K562 (cell line): ENCODE data around the gene CD300E. TPM values are rescaled to one million over a fixed set of nuclear protein-coding genes. Genes with fewer than 3 reads are reported as not detected.

Experiments used
- ATAC-seq: fragments of 200-7000 bp; cut with Tn5 transposase; 3 replicates; pipeline ENCODE4 v1.9.1; 2020; ENCODE audit warnings: moderate library complexity
- BruUV-seq: library from RNA; stranded (reverse); fragments of 400-500 nt; replicated peaks from 2 replicates; lab custom pipeline; 2021; lab: Mats Ljungman, UMichigan
- CTCF ChIA-PET: fragments of 300-600 bp; formaldehyde crosslinking; extraction: SDS; loops from one replicate; lab custom pipeline; 2021; ENCODE audit warnings: low intra/inter-chr PET ratio; lab: Yijun Ruan, JAX
- POLR2A ChIA-PET: fragments of 300-600, 350-650 bp; sonication (Branson Sonifier 250); formaldehyde crosslinking; extraction: SDS; loops from one replicate; lab custom pipeline; 2021; ENCODE audit warnings: antibody characterized with exemption, inconsistent platforms; lab: Yijun Ruan, JAX
- DNase-seq, 4 experiments: peaks; one replicate each; pipeline versions ENCODE4 v3.0.0 to v3.0.0-alpha.2; 2011 to 2018; ENCODE audit warnings: low spot score in 3 of 4, mixed read lengths in 3 of 4; ENCODE audit errors: extremely low read depth in 1 of 4
- FAIRE-seq: peaks from 2 replicates; lab custom pipeline; 2011; peaks lifted over from hg19 to GRCh38; lab: Jason Lieb, UNC
- H2AFZ ChIP-seq: 2 replicates; pipeline ENCODE4 v1.6.0; 2011; ENCODE audit warnings: low read depth, low read length, control low read depth, inconsistent platforms
- H3K27ac ChIP-seq: fragments of 200-600 bp; 3 replicates; pipeline ENCODE4 v1.8.0; 2011; ENCODE audit warnings: low read depth, mild to moderate bottlenecking, control low read depth, inconsistent platforms, low read length, moderate library complexity, mixed read lengths; ENCODE audit errors: extremely low read depth
- H3K27me3 ChIP-seq, 2 experiments: fragments of 300-600 bp in 1 of 2; 2 replicates in 1 of 2; 3 replicates in 1 of 2; pipeline versions ENCODE4 v1.6.0 to v1.8.0; 2011; ENCODE audit warnings: inconsistent platforms in 2 of 2, low read length in 2 of 2, mild to moderate bottlenecking in 1 of 2, mixed read lengths in 1 of 2, moderate library complexity in 1 of 2; ENCODE audit not compliant: control insufficient read depth in 2 of 2, insufficient read depth in 2 of 2
- H3K36me3 ChIP-seq: fragments of 300-600 bp; 3 replicates; pipeline ENCODE4 v1.8.0; 2011; ENCODE audit warnings: mild to moderate bottlenecking, low read length, inconsistent platforms; ENCODE audit not compliant: control insufficient read depth, insufficient read depth
- H3K4me1 ChIP-seq, 2 experiments: fragments of 200-600 bp in 1 of 2; replicated peaks in 1 of 2; 2 replicates in 1 of 2; 3 replicates in 1 of 2; pipeline versions ENCODE4 v1.5.1 to v1.8.0; 2011; ENCODE audit warnings: inconsistent platforms in 2 of 2, low read length in 2 of 2, mild to moderate bottlenecking in 1 of 2, mixed read lengths in 1 of 2, moderate library complexity in 1 of 2; ENCODE audit not compliant: control insufficient read depth in 2 of 2, insufficient read depth in 2 of 2
- H3K4me2 ChIP-seq: 2 replicates; pipeline ENCODE4 v1.6.1; 2011; ENCODE audit warnings: low read length, control low read depth, inconsistent platforms, mixed read lengths; ENCODE audit not compliant: insufficient read depth
- H3K4me3 ChIP-seq: fragments of 200-600 bp; sonication (generic), shearing (Covaris generic); 2 replicates; pipeline ENCODE4 v1.5.1; 2016; ENCODE audit warnings: control low read depth, inconsistent platforms
- H3K79me2 ChIP-seq: fragments of 200-600 bp; 3 replicates; pipeline ENCODE4 v1.8.0; 2011; ENCODE audit warnings: low read length, inconsistent platforms; ENCODE audit not compliant: control insufficient read depth, insufficient read depth
- H3K9ac ChIP-seq, 2 experiments: 2 replicates each; pipeline versions ENCODE4 v1.6.0 to v1.6.1; 2011; ENCODE audit warnings: low read depth in 2 of 2, low read length in 2 of 2, control low read depth in 1 of 2, inconsistent platforms in 1 of 2, mild to moderate bottlenecking in 1 of 2, mixed read lengths in 1 of 2; ENCODE audit not compliant: insufficient read depth in 1 of 2
- H3K9me1 ChIP-seq: one replicate; pipeline ENCODE4 v1.6.0; 2011; ENCODE audit warnings: inconsistent platforms, mild to moderate bottlenecking, low read length, moderate library complexity; ENCODE audit not compliant: control insufficient read depth, insufficient read depth
- H3K9me3 ChIP-seq: replicated peaks from 2 replicates; pipeline ENCODE4 v1.5.1; 2011; ENCODE audit warnings: low read depth, low read length, inconsistent platforms; ENCODE audit not compliant: control insufficient read depth, insufficient read depth
- H4K20me1 ChIP-seq: replicated peaks from 2 replicates; pipeline ENCODE4 v1.6.1; 2011; ENCODE audit warnings: low read length, inconsistent platforms, mixed read lengths; ENCODE audit not compliant: control insufficient read depth, insufficient read depth
- ARNT ChIP-seq, 2 experiments: fragments of 450-650 bp; IDR thresholded peaks; 2 replicates each; pipeline ENCODE4 v1.6.1; 2016; ENCODE audit warnings: mild to moderate bottlenecking in 1 of 2
- CBX3 ChIP-seq, 2 experiments: IDR thresholded peaks; 1 replicate in 1 of 2; 2 replicates in 1 of 2; pipeline ENCODE4 v1.6.1; 2012; ENCODE audit warnings: inconsistent platforms in 2 of 2, low read length in 2 of 2, borderline replicate concordance in 1 of 2, control low read depth in 1 of 2
- CEBPB ChIP-seq: fragments of 450-650 bp; IDR thresholded peaks from 2 replicates; pipeline ENCODE4 v1.6.1; 2016; ENCODE audit warnings: missing genetic modification characterization, missing compliant biosample characterization
- ETV5 ChIP-seq: sonication (generic); formaldehyde crosslinking; IDR thresholded peaks from 2 replicates; pipeline ENCODE4 v1.4.0; 2020; ENCODE audit warnings: low read depth, mild to moderate bottlenecking, missing genetic modification reagents
- HMG20A ChIP-seq: fragments of 450-650 bp; formaldehyde crosslinking; conservative IDR thresholded peaks from 2 replicates; pipeline ENCODE4 v1.4.0; 2020; ENCODE audit warnings: mild to moderate bottlenecking, mixed read lengths
- IFI16 ChIP-seq: fragments of 250-450 bp; sonication (Bioruptor Pico); IDR thresholded peaks from 2 replicates; pipeline ENCODE4 v2.1.2; 2022; ENCODE audit warnings: mild to moderate bottlenecking, inconsistent platforms
- RBM14 ChIP-seq: fragments of 200-400 bp; formaldehyde crosslinking; IDR thresholded peaks from 2 replicates; pipeline ENCODE4 v1.6.1; 2018; ENCODE audit warnings: low read depth, mild to moderate bottlenecking, low read length, moderate library complexity, borderline replicate concordance; ENCODE audit not compliant: insufficient read depth
- RBM39 ChIP-seq: fragments of 200-400 bp; formaldehyde crosslinking; optimal IDR thresholded peaks from 2 replicates; pipeline ENCODE3; 2018; ENCODE audit warnings: low read depth, low read length
- RFX1 ChIP-seq: fragments of 450-650 bp; IDR thresholded peaks from 2 replicates; pipeline ENCODE4 v1.6.1; 2016; ENCODE audit warnings: mild to moderate bottlenecking, moderate library complexity
- SMARCE1 ChIP-seq: fragments of 450-650 bp; IDR thresholded peaks from 2 replicates; pipeline ENCODE4 v1.7.1; 2016; ENCODE audit warnings: mild to moderate bottlenecking
- SRSF1 ChIP-seq: fragments of 200-400 bp; formaldehyde crosslinking; IDR thresholded peaks from 2 replicates; pipeline ENCODE4 v1.6.1; 2017; ENCODE audit warnings: mild to moderate bottlenecking, low read depth, low read length, moderate library complexity
- TBP ChIP-seq: optimal IDR thresholded peaks from 2 replicates; pipeline ENCODE3; 2011; ENCODE audit warnings: low read depth, low read length, improper control_type of control experiment
- ZBTB1 ChIP-seq: sonication (generic); formaldehyde crosslinking; IDR thresholded peaks from 2 replicates; pipeline ENCODE4 v1.8.1; 2023; ENCODE audit warnings: missing genetic modification reagents, low read depth, mild to moderate bottlenecking, borderline replicate concordance
- ZC3H8 ChIP-seq: fragments of 450-650 bp; IDR thresholded peaks from 2 replicates; pipeline ENCODE4 v1.6.1; 2017
- ZNF12 ChIP-seq: sonication (generic); formaldehyde crosslinking; IDR thresholded peaks from 2 replicates; pipeline ENCODE4 v1.4.0; 2020; ENCODE audit warnings: mild to moderate bottlenecking, missing genetic modification reagents
- ZNF212 ChIP-seq: fragments of 450-650 bp; formaldehyde crosslinking; IDR thresholded peaks from 2 replicates; pipeline ENCODE4 v1.4.0; 2020; ENCODE audit warnings: mild to moderate bottlenecking
- ZNF324 ChIP-seq: fragments of 250-450 bp; sonication (Bioruptor Pico); IDR thresholded peaks from 2 replicates; pipeline ENCODE4 v1.4.0; 2020; ENCODE audit warnings: mild to moderate bottlenecking
- ZNF41 ChIP-seq: fragments of 250-450 bp; sonication (Bioruptor Pico); conservative IDR thresholded peaks from 2 replicates; pipeline ENCODE4 v1.4.0; 2020; ENCODE audit warnings: mild to moderate bottlenecking
- ZNF644 ChIP-seq: fragments of 200-800 bp; sonication (Bioruptor generic); IDR thresholded peaks from 2 replicates; pipeline ENCODE4 v1.6.1; 2016; ENCODE audit warnings: low read depth, missing genetic modification characterization, missing compliant biosample characterization
- WGBS: fragments of 100-300 bp; shearing (Covaris generic); methylation state at CpG from one replicate; pipeline ENCODE4 v1.1.6; 2016; ENCODE audit warnings: low coverage, mixed read lengths; ENCODE audit not compliant: insufficient coverage; ENCODE audit errors: missing lambda C conversion rate; 5-methylcytosine and 5-hydroxymethylcytosine counted together
- in situ Hi-C: fragments of 300-500 bp; cut with MboI; formaldehyde crosslinking; loops from 4 replicates; pipeline ENCODE4 v1.15.0; 2018; ENCODE audit warnings: inconsistent platforms, mixed read lengths
- intact Hi-C: fragments of 100-400 bp; cut with micrococcal nuclease; formaldehyde crosslinking; loops from 2 replicates; pipeline ENCODE4 v1.14.2; 2022
- polyA plus RNA-seq, 8 experiments: library from polyadenylated mRNA; depleted of rRNA in 4 of 8; stranded (reverse) in 5 of 8; unstranded in 3 of 8; fragments of >200 nt; fragmentation: Nextera tagmentation in 2 of 8; fragmentation: Illumina TruSeq in 1 of 8; extraction: Ambion mirVana in 2 of 8; extraction: Trizol in 1 of 8; gene quantifications; 2 replicates each; pipeline versions ENCODE4 v1.2.1 to v1.2.3, GENCODE V29; 2011 to 2014; ENCODE audit warnings: inconsistent platforms in 1 of 8, missing spikeins in 1 of 8
- total RNA-seq, 7 experiments: library from RNA; depleted of rRNA in 6 of 7; stranded (reverse); fragments of >200 nt in 6 of 7; fragmentation: Illumina TruSeq in 2 of 7; extraction: Trizol in 2 of 7; gene quantifications; 2 replicates each; pipeline versions ENCODE4 v1.2.1 to v1.2.3, GENCODE V29; 2011 to 2021; ENCODE audit warnings: low replicate concordance in 1 of 7

Gene CD300E
- total and polyA plus RNA-seq, 9 of the 15 experiments (the other 6 are each of a cell fraction or from before 2014, with no cell fraction given) = not detected

DNA sequence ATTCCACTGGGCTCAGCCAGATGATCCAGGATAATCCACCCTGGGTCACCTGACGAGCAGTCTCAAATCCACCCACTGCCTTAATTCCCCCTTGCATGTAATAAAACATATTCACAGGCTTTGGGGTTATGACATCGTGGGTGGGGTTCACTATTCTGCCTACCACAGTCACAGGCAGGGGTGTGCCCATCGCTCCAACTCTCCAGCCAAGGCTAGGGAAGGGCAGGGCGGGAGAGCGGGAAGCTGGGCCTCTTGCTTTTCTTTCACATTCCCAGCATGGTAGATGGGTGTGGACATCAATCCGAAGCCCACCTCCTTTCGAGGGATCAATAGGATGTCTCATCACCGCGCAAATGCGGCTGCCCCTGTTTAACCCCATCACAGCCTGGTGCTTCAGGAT lies 18.8 kb downstream of the CD300E start:
- Histone ChIP-seq H3K4me1 (no peaks in the 10 kb centered on the region), H3K27ac (no peak overlapping the region), H4K20me1 (no peaks in the 10 kb centered on the region), H3K4me2 (no peak overlapping the region), H3K9ac (no peak overlapping the region; a peak in 1 of 4 replicates), H3K9me3 (no peaks in the 10 kb centered on the region), H2AFZ (no peak overlapping the region), H3K9me1 (no peaks in the 10 kb centered on the region), H3K79me2 (no peaks in the 10 kb centered on the region), H3K36me3 (no peaks in the 10 kb centered on the region), H3K4me3 (no peak overlapping the region), H3K27me3 (peaks cover 3 to 60% of the 10 kb centered on the region in 2 experiments; a peak in 3 of 5 replicates)
- ATAC-seq (no peak), FAIRE-seq (no peak), DNase-seq (no peak)
- no TSS peak for BruUV-seq
- intact Hi-C loops (loop anchor here (5.0 kb wide), 1 partner anchor 302 kb away; no protein-coding TSS in a partner anchor), in situ Hi-C loops (no loop called here)
- CTCF ChIA-PET = no interaction called here
- TF ChIP-seq ZNF644 (tag) (no peak), TBP (no peak), ZNF324 (CRISPR knock-in tag) (no peak), RBM14 (no peak), ZBTB1 (CRISPR knock-in tag) (no peak), ZC3H8 (no peak), SRSF1 (no peak), CBX3 (IDR thresholded peaks at IDR 0.05; ENCODE audit: borderline replicate concordance in 1 of 2, low read length in 2 of 2) (no peak), IFI16 (CRISPR knock-in tag) (no peak), ZNF12 (CRISPR knock-in tag) (no peak), HMG20A (CRISPR knock-in tag) (no peak), ARNT (IDR thresholded peaks at IDR 0.05) (no peak), RFX1 (no peak), ZNF212 (CRISPR knock-in tag) (no peak), CEBPB (no peak), RBM39 (no peak), SMARCE1 (no peak), ZNF41 (CRISPR knock-in tag) (no peak), ETV5 (CRISPR knock-in tag) (no peak)
- WGBS = 2% methylated on average over 10 of the region's 10 CpGs
- POLR2A ChIA-PET = interaction anchor here (1.0 kb wide), 1 partner anchor 11 kb away, joined by 4 read pairs; no protein-coding TSS in a partner anchor
